Mesodermal cell (in vitro differentiated cells): ENCODE results near the gene MCUR1.
"Not testable (repeated sequence)": the region's sequence is repeated elsewhere in the genome, so short reads cannot be mapped to it uniquely, and the experiment has no call there.

Source experiments
- H3K27ac ChIP-seq: 2 replicates; pipeline ENCODE4 v1.7.0; 2013; ENCODE audit warnings: mild to moderate bottlenecking, low read depth, low read length, moderate library complexity; ENCODE audit not compliant: severe bottlenecking
- H3K36me3 ChIP-seq: 2 replicates; pipeline ENCODE4 v1.7.1; 2013; ENCODE audit warnings: mild to moderate bottlenecking, low read length, moderate library complexity; ENCODE audit not compliant: control insufficient read depth, insufficient read depth
- H3K4me1 ChIP-seq: one replicate; pipeline ENCODE4 v1.7.1; 2013; ENCODE audit warnings: mild to moderate bottlenecking, low read length; ENCODE audit not compliant: insufficient read depth, control insufficient read depth, poor library complexity, severe bottlenecking
- H3K4me3 ChIP-seq: 2 replicates; pipeline ENCODE4 v1.7.0; 2013; ENCODE audit warnings: low read length, control low read depth, mild to moderate bottlenecking; ENCODE audit not compliant: insufficient read depth, poor library complexity, severe bottlenecking; ENCODE audit errors: extremely low read depth
- H3K9me3 ChIP-seq: 2 replicates; pipeline ENCODE4 v1.7.1; 2013; ENCODE audit warnings: mild to moderate bottlenecking, low read length, moderate library complexity; ENCODE audit not compliant: control insufficient read depth
- WGBS, 2 experiments: methylation state at CpG; one replicate each; pipeline ENCODE4 v1.1.5; 2013; ENCODE audit warnings: missing lambda C conversion rate in 2 of 2; ENCODE audit not compliant: insufficient coverage in 2 of 2; 5-methylcytosine and 5-hydroxymethylcytosine counted together

The MCUR1 gene

GRCh38 chr6:13847326-13848050, 33.1 kb upstream of the MCUR1 start:
- H3K36me3 ChIP-seq: no peaks in the 10 kb centered on the region
- no peaks in the 10 kb centered on the region for H3K9me3 ChIP-seq
- no peak overlapping the region for H3K27ac ChIP-seq
- H3K4me1 ChIP-seq: no peaks in the 10 kb centered on the region
- WGBS, 2 experiments: 81 to 82% methylated on average over 8 of the region's 11 CpGs
- no peak overlapping the region for H3K4me3 ChIP-seq

- Histone ChIP-seq H3K36me3 (no peaks in the 10 kb centered on the region), H3K9me3 (no peaks in the 10 kb centered on the region), H3K27ac (no peak overlapping the region), H3K4me3 (no peak overlapping the region), H3K4me1 (peaks cover 1% of the 10 kb centered on the region)
- 51 to 55% methylated on average over 13 of the region's 13 CpGs for WGBS, 2 experiments
Observed at GRCh38 chr6:13846841-13847240, 32.5 kb upstream of the MCUR1 start.

DNA sequence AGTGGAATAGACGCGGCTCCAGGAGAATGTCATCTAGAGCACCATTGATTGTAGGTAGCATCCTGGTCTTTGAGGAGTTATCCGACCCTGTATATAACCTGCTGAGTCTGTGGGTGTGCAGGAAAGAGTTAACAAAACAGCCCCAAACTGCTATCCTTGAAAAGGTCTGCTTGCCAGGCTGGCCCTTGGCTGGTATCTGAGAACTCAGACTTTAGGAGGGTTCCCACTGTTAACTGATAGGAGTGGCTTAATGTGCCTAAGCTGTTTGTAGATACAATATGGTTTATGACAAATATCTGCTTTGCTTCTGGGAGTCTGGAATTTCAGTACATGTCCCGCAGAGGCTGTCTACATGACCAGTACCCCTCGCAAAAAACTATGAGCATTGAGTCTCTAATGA, 27.6 kb upstream of the MCUR1 start:
- 88 to 90% methylated on average over 3 to 5 of the region's 5 CpGs for WGBS, 2 experiments

DNA sequence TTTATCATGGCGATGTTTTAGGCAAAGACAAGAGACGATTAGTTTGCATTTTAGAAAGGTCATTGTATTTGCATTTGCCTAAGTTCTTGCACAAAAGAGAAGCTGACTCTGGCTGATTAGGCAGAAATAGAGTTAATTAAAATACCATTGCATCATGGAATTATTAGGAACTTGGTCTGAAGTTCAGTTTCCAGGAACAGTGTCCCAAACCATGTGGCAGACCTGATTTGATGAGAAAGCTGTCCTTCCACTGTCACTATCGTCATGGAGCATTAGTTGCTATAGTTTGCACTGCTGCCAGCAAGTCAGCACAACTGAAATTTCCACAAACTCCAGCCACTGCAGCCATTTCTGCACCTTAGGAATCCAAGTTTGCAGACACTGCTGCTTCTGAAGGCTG, 24.3 kb upstream of the MCUR1 start:
- Histone ChIP-seq H3K36me3 (no peaks in the 10 kb centered on the region), H3K4me1 (peaks cover 4% of the 10 kb centered on the region), H3K9me3 (no peaks in the 10 kb centered on the region), H3K4me3 (no peak overlapping the region), H3K27ac (no peak overlapping the region)
- 83 to 90% methylated on average over 3 of the region's 3 CpGs for WGBS, 2 experiments

More for the DNA sequence above, 27.6 kb upstream of the MCUR1 start:
- H3K9me3 ChIP-seq: no peaks in the 10 kb centered on the region
- no peaks in the 10 kb centered on the region for H3K36me3 ChIP-seq
- no peak overlapping the region for H3K4me3 ChIP-seq
- H3K27ac ChIP-seq: no peak overlapping the region
- H3K4me1 ChIP-seq: peaks cover 4% of the 10 kb centered on the region

GRCh38 chr6:13836170-13836569, 21.8 kb upstream of the MCUR1 start:
- 89 to 90% methylated on average over 1 to 4 of the region's 5 CpGs for WGBS, 2 experiments
- Histone ChIP-seq H3K4me3 (no peak overlapping the region), H3K27ac (no peak overlapping the region), H3K4me1 (no peaks in the 10 kb centered on the region), H3K36me3 (no peaks in the 10 kb centered on the region), H3K9me3 (no peaks in the 10 kb centered on the region)

DNA sequence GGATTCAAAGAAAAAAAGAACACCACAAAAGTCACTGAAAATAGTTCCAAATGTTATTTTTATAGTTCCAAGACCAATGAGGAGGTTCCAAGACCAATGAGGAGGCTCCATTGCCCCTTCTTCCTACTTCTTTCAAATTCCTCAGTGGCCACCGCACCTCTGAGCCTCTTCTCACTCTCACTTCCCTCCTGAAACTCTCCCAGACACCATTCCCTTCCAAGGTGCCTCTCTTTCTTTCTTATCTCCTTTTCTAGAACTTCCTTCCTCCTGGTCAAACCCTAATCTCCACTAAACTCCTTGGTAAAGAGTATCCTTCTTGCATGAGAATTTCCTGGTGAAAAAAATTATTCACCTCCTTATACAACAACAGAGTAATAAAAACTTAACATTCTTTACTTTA, 20.4 kb upstream of the MCUR1 start:
- Histone ChIP-seq H3K36me3 (no peaks in the 10 kb centered on the region), H3K4me3 (no peak overlapping the region), H3K27ac (no peak overlapping the region), H3K9me3 (peaks cover 4% of the 10 kb centered on the region), H3K4me1 (no peaks in the 10 kb centered on the region)
- 56 to 93% methylated on average over 1 of the region's 1 CpG for WGBS, 2 experiments

GRCh38 chr6:13834018-13834417, 19.7 kb upstream of the MCUR1 start:
- 90 to 96% methylated on average over 2 of the region's 5 CpGs for WGBS, 2 experiments
- H3K36me3 ChIP-seq, H3K27ac ChIP-seq, H3K4me1 ChIP-seq, H3K9me3 ChIP-seq, H3K4me3 ChIP-seq: not testable (repeated sequence)

DNA sequence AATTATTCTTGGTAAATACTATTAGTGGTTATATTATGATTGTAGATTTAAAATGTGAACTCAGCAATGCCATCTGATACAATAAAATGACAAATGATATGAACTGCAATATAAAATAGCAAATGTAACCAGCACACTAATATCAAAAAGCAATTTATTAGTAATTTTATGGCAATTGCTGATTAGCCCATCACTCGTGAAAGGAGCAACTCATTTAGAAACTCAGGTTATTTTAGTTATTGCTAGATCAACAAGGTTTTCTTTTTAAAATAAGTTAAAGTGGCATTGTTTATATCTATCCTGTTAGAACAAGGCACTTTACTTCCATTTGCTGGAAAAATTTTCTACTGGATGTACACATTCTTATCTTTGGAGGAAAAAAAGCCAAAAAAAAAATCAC, 18.4 kb upstream of the MCUR1 start:
- no CpG with 5 or more reads among the region's 1 CpG for WGBS, 2 experiments
- no peaks in the 10 kb centered on the region for H3K36me3 ChIP-seq
- no peak overlapping the region for H3K27ac ChIP-seq
- H3K4me3 ChIP-seq: no peak overlapping the region
- peaks cover 14% of the 10 kb centered on the region for H3K9me3 ChIP-seq
- no peaks in the 10 kb centered on the region for H3K4me1 ChIP-seq

DNA sequence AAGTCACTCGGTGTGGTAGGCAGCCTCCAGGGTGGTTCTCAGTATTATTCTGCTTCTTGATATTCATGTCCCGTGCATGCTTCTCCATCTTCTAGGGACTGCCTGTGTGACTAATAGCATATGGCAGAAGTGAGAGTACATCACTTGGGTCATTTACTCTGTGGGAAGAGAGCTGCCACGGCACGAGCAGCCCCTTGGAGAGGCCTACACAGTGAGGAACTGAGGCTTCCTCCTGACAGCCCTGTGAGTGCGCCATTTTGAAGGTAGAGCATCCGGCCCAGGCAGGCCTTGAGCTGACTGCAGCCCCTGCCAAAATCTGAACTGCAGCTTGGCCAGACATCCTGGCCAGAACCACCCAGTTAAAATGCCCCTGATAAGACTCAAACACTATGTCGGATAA, 17.3 kb upstream of the MCUR1 start:
- H3K4me3 ChIP-seq: no peak overlapping the region
- H3K4me1 ChIP-seq: no peaks in the 10 kb centered on the region
- H3K36me3 ChIP-seq: no peaks in the 10 kb centered on the region
- peaks cover 17% of the 10 kb centered on the region for H3K9me3 ChIP-seq
- no peak overlapping the region for H3K27ac ChIP-seq
- WGBS, 2 experiments: 93 to 95% methylated on average over 5 of the region's 7 CpGs

DNA sequence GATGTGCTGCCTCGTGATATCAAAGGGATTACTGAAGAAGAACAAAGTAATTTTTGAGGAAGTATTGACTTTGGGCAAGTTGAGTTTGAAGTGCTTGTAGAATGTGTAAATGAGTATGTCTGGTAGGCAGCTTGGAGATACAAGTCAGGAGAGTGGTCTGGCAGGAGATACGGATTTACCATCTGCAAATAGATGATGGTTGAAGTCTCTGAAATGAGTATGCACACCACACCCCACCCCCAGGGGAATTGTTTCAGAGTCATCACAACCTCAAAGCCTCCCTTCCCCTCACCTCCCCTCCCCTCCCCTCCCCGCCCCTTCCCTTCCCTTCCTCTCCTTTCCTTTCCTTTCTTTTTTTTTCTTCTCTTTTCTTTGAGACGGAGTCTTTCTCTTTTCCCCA, 16.4 kb upstream of the MCUR1 start:
- peaks cover 17% of the 10 kb centered on the region for H3K9me3 ChIP-seq
- no peaks in the 10 kb centered on the region for H3K36me3 ChIP-seq
- H3K27ac ChIP-seq: no peak overlapping the region
- 92 to 94% methylated on average over 1 to 2 of the region's 4 CpGs for WGBS, 2 experiments
- H3K4me3 ChIP-seq: no peak overlapping the region
- H3K4me1 ChIP-seq: no peaks in the 10 kb centered on the region

GRCh38 chr6:13829419-13829818, 15.1 kb upstream of the MCUR1 start:
- not testable (repeated sequence) for H3K4me3 ChIP-seq, H3K27ac ChIP-seq, H3K36me3 ChIP-seq, H3K4me1 ChIP-seq
- H3K9me3 ChIP-seq: peaks cover 17% of the 10 kb centered on the region
- WGBS, 2 experiments: 91 to 94% methylated on average over 4 of the region's 5 CpGs
